Left lung (tissue), 10 donors: ENCODE results near the gene CCDC6. TPM values are rescaled to one million over a fixed set of nuclear protein-coding genes. Genes with fewer than 3 reads are reported as not detected.
A peak's percentile ranks its signal among the peaks of the same experiment; 100 is the strongest.

Experiments used
- ATAC-seq: fragments of 200-7000 bp; cut with Tn5 transposase; one replicate; pipeline ENCODE4 v1.9.1; 2020; ENCODE audit warnings: moderate library complexity
- DNase-seq, 4 donors: peaks; one replicate each; pipeline ENCODE4 v3.0.0-alpha.2; 2013 to 2020
- H3K27ac ChIP-seq, 2 donors: fragments of 200-600 bp; sonication (generic) in 1 of 2; one replicate each; pipeline versions ENCODE4 v1.5.0 to v1.8.0; 2020 to 2021
- H3K27me3 ChIP-seq, 2 donors: fragments of 200-600 bp; sonication (generic) in 1 of 2; one replicate each; pipeline versions ENCODE4 v1.5.0 to v1.8.0; 2020 to 2021
- H3K36me3 ChIP-seq, 2 donors: fragments of 200-600 bp; sonication (generic) in 1 of 2; one replicate each; pipeline versions ENCODE4 v1.5.0 to v1.8.0; 2020 to 2021
- H3K4me1 ChIP-seq, 2 donors: fragments of 200-600 bp; one replicate each; pipeline ENCODE4 v1.8.0; 2021
- H3K4me3 ChIP-seq, 2 donors: fragments of 200-600 bp; sonication (generic) in 1 of 2; one replicate each; pipeline versions ENCODE4 v1.5.0 to v1.8.0; 2020 to 2021; ENCODE audit warnings: mild to moderate bottlenecking in 1 of 2
- H3K9me3 ChIP-seq, 2 donors: fragments of 200-600 bp; sonication (generic) in 1 of 2; one replicate each; pipeline versions ENCODE4 v1.5.0 to v1.8.0; 2020 to 2021
- CTCF ChIP-seq, 2 donors: fragments of 200-600 bp; sonication (generic) in 1 of 2; IDR thresholded peaks; one replicate each; pipeline versions ENCODE4 v1.5.0 to v1.8.0; 2021; ENCODE audit warnings: antibody characterized with exemption in 2 of 2
- intact Hi-C, 2 donors: fragments of 100-400 bp; cut with DNase I; formaldehyde crosslinking; loops; one replicate each; pipeline versions ENCODE4 v1.11.2 to v1.14.2; 2022
- polyA plus RNA-seq, 6 donors: library from polyadenylated mRNA; unstranded; fragments of 120-200 nt; gene quantifications; one replicate each; pipeline ENCODE4 v1.2.1, GENCODE V29; 2013; ENCODE audit not compliant: insufficient read length in 6 of 6
- total RNA-seq, 2 donors: library from RNA; stranded (reverse); fragmentation: NEBNext Ultra II Directional; extraction: Animal tissue kit (Norgen Biotek cat#: 25700); gene quantifications; one replicate each; pipeline ENCODE4 v1.2.1, GENCODE V29; 2021
- donor health status: DM: no; HTN: yes; CAD: no.
- donor health status: DM: no; HTN: no; CAD: no.

The CCDC6 gene
- total and polyA plus RNA-seq, 8 donors: 32.1 to 76.6 (median 44.4) TPM

- ATAC-seq: no peak
- intact Hi-C loops: no loop called here
- H3K27me3 ChIP-seq: no peaks in the 10 kb centered on the region
These were observed 7.3 kb upstream of the CCDC6 start for GRCh38 chr10:59913547-59914237.

DNA sequence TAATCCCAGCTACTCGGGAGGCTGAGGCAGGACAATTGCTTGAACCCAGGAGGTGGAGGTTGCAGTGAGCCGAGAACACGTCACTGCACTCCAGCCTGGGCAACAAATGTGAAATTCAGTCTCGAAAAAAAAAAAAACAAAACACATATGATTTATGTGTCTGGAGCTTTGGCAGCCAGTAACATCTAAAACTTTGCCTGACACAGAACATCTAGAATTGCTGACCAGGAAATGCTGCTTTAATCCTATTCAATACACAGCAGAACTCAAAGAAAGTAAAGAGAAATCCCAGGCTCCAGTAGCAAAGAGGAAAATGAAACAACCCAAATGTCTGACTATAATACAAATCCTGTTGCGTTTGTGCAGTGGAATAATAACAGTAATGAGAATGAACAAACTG is 4.5 kb upstream of the CCDC6 start:
- peaks cover 4 to 24% of the 10 kb centered on the region in 2 donors for H3K4me1 ChIP-seq
- H3K36me3 ChIP-seq: no peaks in the 10 kb centered on the region
- intact Hi-C loops: no loop called here
- no peaks in the 10 kb centered on the region for H3K27me3 ChIP-seq
- no peak overlapping the region for H3K27ac ChIP-seq
- ATAC-seq (no peak), DNase-seq (no peak)
- no peak for TF ChIP-seq CTCF (IDR thresholded peaks at IDR 0.05)
- H3K9me3 ChIP-seq: peaks cover 0 to 18% of the 10 kb centered on the region in 2 donors
- H3K4me3 ChIP-seq: no peak overlapping the region

More at GRCh38 chr10:59913547-59914237, 7.3 kb upstream of the CCDC6 start:
- Histone ChIP-seq H3K36me3 (no peaks in the 10 kb centered on the region), H3K27ac (no peak overlapping the region), H3K4me1 (peaks cover under 1 to 4% of the 10 kb centered on the region in 2 donors), H3K4me3 (no peak overlapping the region), H3K9me3 (peaks cover 0 to 18% of the 10 kb centered on the region in 2 donors)
- no peak for DNase-seq
- no peak for TF ChIP-seq CTCF (IDR thresholded peaks at IDR 0.05)

DNA sequence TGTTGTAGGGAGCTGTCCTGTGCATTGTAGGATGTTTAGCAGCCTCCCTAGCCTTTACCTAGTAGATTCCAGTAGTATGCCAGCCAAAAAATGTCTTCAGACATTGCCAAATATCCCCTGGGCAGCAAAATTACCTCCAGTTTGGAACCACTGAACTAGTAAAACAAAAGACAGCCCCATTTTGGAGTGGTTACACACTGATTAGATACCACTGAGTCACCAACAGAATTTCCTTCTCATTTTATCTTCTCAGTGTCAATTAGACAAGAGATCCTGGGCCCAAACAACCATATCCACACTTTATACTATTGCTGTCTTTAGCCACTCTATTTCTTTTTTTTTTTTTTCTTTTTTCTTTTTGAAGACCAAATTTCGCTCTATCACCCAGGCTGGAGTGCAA is 3.5 kb upstream of the CCDC6 start:
- intact Hi-C loops: no loop called here
- no peak for ATAC-seq
- peaks cover 0 to 18% of the 10 kb centered on the region in 2 donors for H3K9me3 ChIP-seq

GRCh38 chr10:59908808-59909143 is 2.4 kb upstream of the CCDC6 start:
- TF ChIP-seq CTCF (IDR thresholded peaks at IDR 0.05): no peak
- Histone ChIP-seq H3K27ac (peak overlapping the region; percentile 93 to 94), H3K36me3 (no peaks in the 10 kb centered on the region), H3K4me1 (peaks cover 13 to 40% of the 10 kb centered on the region in 2 donors), H3K4me3 (peak overlapping the region in 1 of 2 donors; percentile 90), H3K27me3 (no peaks in the 10 kb centered on the region), H3K9me3 (peaks cover 0 to 8% of the 10 kb centered on the region in 2 donors)
- DNase-seq: no peak
- no peak for ATAC-seq
- intact Hi-C loops: no loop called here

More for the DNA sequence above, 3.5 kb upstream of the CCDC6 start:
- no peak overlapping the region for H3K4me3 ChIP-seq
- H3K27ac ChIP-seq: no peak overlapping the region
- DNase-seq: no peak
- no peak for TF ChIP-seq CTCF (IDR thresholded peaks at IDR 0.05)
- H3K4me1 ChIP-seq: peaks cover 6 to 31% of the 10 kb centered on the region in 2 donors
- H3K27me3 ChIP-seq: no peaks in the 10 kb centered on the region
- no peaks in the 10 kb centered on the region for H3K36me3 ChIP-seq

- H3K4me3 ChIP-seq: peak overlapping the region; percentile 8 to 90
- H3K27me3 ChIP-seq: no peaks in the 10 kb centered on the region
- no peak for TF ChIP-seq CTCF (IDR thresholded peaks at IDR 0.05)
- intact Hi-C loops: no loop called here
- H3K9me3 ChIP-seq: peaks cover 0 to 2% of the 10 kb centered on the region in 2 donors
- DNase-seq (peak in 3 of 4 donors; percentile 56 to 89 (median 72)), ATAC-seq (peak; percentile 43)
- no peaks in the 10 kb centered on the region for H3K36me3 ChIP-seq
- peak overlapping the region; percentile 93 to 94 for H3K27ac ChIP-seq
- peaks cover 13 to 46% of the 10 kb centered on the region in 2 donors for H3K4me1 ChIP-seq
These were observed 1.8 kb upstream of the CCDC6 start for GRCh38 chr10:59907918-59908807.
